ENCODE data around the gene FDXACB1. TPM values are rescaled to one million over a fixed set of nuclear protein-coding genes. Genes with fewer than 3 reads are reported as not detected.
"Not testable (repeated sequence)": the region's sequence is repeated elsewhere in the genome, so short reads cannot be mapped to it uniquely, and the experiment has no call there.

FDXACB1 gene
- total RNA-seq, 2 donors from 2014 or later: 2.1 TPM; not detected in 1

DNA sequence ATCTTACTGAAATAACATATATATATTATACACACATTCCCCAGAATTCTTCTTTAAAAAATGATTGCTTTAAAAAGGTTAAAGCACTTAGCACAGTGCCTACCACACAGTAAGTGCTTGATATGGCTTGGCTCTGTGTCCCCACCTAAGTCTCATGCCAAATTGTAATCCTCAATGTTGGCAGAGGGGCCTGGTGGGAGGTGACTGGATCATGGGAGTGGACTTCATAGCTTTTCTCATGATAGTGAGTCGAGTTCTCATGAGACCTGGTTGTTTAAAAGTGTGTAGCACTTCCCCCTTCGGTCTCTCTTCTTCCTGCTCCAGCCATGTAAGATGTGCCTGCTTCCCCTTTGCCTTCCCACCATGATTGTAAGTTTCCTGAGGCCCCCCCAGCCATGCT is 26.4 kb upstream of the FDXACB1 start:
- WGBS, 2 donors: 50 to 59% methylated on average over 2 of the region's 2 CpGs
- DNase-seq: no peak
- Histone ChIP-seq H3K4me3 (no peak overlapping the region), H3K4me1 (peaks cover 5% of the 10 kb centered on the region), H3K9me3 (no peaks in the 10 kb centered on the region), H3K27ac (no peak overlapping the region), H3K36me3 (replicated peaks in 1 of 2; ENCODE audit: insufficient read depth in 1 of 2, low read depth in 2 of 2) (no peaks in the 10 kb centered on the region), H3K27me3 (no peaks in the 10 kb centered on the region)
- ATAC-seq: no peak
- intact Hi-C loops (cut with DNase I): no loop called here
- TF ChIP-seq, protein P1, sequence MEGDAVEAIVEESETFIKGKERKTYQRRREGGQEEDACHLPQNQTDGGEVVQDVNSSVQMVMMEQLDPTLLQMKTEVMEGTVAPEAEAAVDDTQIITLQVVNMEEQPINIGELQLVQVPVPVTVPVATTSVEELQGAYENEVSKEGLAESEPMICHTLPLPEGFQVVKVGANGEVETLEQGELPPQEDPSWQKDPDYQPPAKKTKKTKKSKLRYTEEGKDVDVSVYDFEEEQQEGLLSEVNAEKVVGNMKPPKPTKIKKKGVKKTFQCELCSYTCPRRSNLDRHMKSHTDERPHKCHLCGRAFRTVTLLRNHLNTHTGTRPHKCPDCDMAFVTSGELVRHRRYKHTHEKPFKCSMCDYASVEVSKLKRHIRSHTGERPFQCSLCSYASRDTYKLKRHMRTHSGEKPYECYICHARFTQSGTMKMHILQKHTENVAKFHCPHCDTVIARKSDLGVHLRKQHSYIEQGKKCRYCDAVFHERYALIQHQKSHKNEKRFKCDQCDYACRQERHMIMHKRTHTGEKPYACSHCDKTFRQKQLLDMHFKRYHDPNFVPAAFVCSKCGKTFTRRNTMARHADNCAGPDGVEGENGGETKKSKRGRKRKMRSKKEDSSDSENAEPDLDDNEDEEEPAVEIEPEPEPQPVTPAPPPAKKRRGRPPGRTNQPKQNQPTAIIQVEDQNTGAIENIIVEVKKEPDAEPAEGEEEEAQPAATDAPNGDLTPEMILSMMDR (IDR thresholded peaks at IDR 0.05): no peak
- TF ChIP-seq POLR2A (IDR thresholded peaks at IDR 0.05): no peak

DNA sequence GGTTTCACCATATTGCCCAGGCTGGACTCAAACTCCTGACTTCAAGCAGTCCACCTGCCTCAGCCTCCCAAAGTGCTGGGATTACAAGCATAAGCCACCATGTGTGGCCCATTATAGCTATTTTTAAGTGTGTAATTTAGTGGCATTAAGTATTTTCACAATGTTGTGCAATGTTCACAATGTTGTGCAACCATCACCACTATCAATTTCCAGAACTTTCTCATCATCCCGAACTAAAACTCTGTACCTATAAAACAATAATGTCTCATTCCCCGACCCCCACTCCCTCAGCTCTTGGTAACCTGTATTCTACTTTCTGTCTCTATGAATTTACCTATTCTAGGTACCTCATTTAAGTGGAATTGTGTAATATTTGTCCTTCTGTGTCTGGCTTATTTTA is 7.9 kb upstream of the FDXACB1 start:
- DNase-seq (no peak), ATAC-seq (no peak)
- no peaks in the 10 kb centered on the region for H3K27me3 ChIP-seq
- H3K4me1 ChIP-seq: no peaks in the 10 kb centered on the region
- TF ChIP-seq POLR2A (IDR thresholded peaks at IDR 0.05): no peak
- TF ChIP-seq, protein P1 (IDR thresholded peaks at IDR 0.05): no peak
- 85 to 91% methylated on average over 2 of the region's 2 CpGs for WGBS, 2 donors
- H3K4me3 ChIP-seq: no peak overlapping the region
- H3K36me3 ChIP-seq (replicated peaks in 1 of 2; ENCODE audit: insufficient read depth in 1 of 2, low read depth in 2 of 2): no peaks in the 10 kb centered on the region
- intact Hi-C loops (cut with DNase I): no loop called here
- no peaks in the 10 kb centered on the region for H3K9me3 ChIP-seq
- no peak overlapping the region for H3K27ac ChIP-seq

DNA sequence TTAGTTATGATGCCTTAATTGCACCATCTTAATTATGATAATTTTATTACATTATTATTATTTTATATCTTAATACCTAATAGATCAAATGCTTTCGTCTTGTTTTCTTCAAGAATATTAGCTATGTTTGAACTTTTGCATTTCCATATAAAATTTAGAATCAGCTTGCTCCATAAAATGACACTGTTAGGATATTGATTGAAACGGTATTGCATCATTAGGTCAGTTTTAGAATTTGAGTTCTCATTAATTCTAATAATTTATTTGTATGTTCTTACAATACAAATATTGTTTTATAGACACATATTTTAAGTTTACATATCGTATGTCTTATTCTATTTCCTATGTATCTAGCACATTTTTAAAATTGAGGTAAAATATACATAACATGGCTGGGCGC is 7.1 kb upstream of the FDXACB1 start:
- H3K27me3 ChIP-seq: no peaks in the 10 kb centered on the region
- H3K27ac ChIP-seq: no peak overlapping the region
- intact Hi-C loops (cut with DNase I): no loop called here
- no peaks in the 10 kb centered on the region for H3K9me3 ChIP-seq
- no peaks in the 10 kb centered on the region for H3K4me1 ChIP-seq
- H3K36me3 ChIP-seq (replicated peaks in 1 of 2; ENCODE audit: insufficient read depth in 1 of 2, low read depth in 2 of 2): no peaks in the 10 kb centered on the region
- H3K4me3 ChIP-seq: no peak overlapping the region
- ATAC-seq (no peak), DNase-seq (no peak)
- TF ChIP-seq POLR2A (IDR thresholded peaks at IDR 0.05): no peak
- TF ChIP-seq, protein P1 (IDR thresholded peaks at IDR 0.05): no peak
- WGBS, 2 donors: 80 to 86% methylated on average over 4 of the region's 4 CpGs

DNA sequence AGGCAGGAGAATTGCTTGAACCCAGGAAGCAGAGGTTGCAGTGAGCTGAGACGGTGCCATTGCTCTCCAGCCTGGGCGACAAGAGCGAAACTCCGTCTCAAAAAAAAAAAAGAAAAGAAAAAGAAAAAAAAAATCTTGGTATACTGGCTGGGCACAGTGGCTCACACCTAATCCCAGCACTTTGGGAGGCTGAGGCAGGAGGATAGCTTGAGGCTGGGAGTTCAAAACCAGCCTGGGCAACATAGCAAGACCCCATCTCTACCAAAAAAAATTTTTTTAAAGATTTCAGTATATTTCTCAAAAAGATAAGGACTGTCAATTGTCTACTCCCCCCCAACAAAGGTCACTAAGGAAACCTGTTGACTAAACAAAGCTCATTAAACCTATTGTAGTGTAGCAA is 6.1 kb upstream of the FDXACB1 start:
- intact Hi-C loops (cut with DNase I); H3K36me3 ChIP-seq (replicated peaks in 1 of 2; ENCODE audit: insufficient read depth in 1 of 2, low read depth in 2 of 2); ATAC-seq; H3K4me3 ChIP-seq; H3K9me3 ChIP-seq; DNase-seq; H3K27me3 ChIP-seq; H3K27ac ChIP-seq; H3K4me1 ChIP-seq: not testable (repeated sequence)
- 71 to 90% methylated on average over 4 of the region's 4 CpGs for WGBS, 2 donors

DNA sequence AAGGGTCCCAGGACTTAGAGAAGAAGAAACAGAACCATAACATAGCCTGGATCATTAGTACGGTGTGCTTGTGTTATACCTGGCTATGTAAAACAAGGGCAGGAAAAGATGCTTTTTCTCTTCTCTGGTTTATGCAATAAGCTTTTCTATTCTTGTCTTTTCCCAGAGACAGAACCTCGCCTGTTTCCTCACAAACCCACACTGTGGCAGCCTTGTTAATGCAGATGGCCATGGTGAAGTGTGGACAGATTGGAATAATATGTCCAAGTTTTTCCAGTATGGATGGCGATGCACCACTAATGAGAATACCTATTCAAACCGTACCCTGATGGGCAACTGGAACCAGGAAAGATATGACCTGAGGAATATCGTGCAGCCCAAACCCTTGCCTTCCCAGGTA is 3.2 kb upstream of the FDXACB1 start:
- Histone ChIP-seq H3K36me3 (replicated peaks in 1 of 2; ENCODE audit: insufficient read depth in 1 of 2, low read depth in 2 of 2) (no peaks in the 10 kb centered on the region), H3K27me3 (no peaks in the 10 kb centered on the region), H3K4me3 (no peak overlapping the region), H3K4me1 (peaks cover 9% of the 10 kb centered on the region), H3K9me3 (no peaks in the 10 kb centered on the region), H3K27ac (no peak overlapping the region)
- TF ChIP-seq POLR2A (IDR thresholded peaks at IDR 0.05): no peak
- TF ChIP-seq, protein P1 (IDR thresholded peaks at IDR 0.05): no peak
- DNase-seq: no peak
- 81 to 94% methylated on average over 5 of the region's 5 CpGs for WGBS, 2 donors
- no peak for ATAC-seq
- intact Hi-C loops (cut with DNase I): loop anchor here (5.0 kb wide), 1 partner anchor 95 kb away; no protein-coding TSS in a partner anchor
